Fibroblast of skin of left biceps (primary cell): ENCODE results near the gene VWA7.
"Not testable (repeated sequence)": the region's sequence is repeated elsewhere in the genome, so short reads cannot be mapped to it uniquely, and the experiment has no call there.

Source experiments
- DNase-seq, 2 experiments: peaks; one replicate each; pipeline ENCODE4 v3.0.0-alpha.2; 2013; ENCODE audit warnings: low read depth in 2 of 2

The VWA7 gene, protein sequence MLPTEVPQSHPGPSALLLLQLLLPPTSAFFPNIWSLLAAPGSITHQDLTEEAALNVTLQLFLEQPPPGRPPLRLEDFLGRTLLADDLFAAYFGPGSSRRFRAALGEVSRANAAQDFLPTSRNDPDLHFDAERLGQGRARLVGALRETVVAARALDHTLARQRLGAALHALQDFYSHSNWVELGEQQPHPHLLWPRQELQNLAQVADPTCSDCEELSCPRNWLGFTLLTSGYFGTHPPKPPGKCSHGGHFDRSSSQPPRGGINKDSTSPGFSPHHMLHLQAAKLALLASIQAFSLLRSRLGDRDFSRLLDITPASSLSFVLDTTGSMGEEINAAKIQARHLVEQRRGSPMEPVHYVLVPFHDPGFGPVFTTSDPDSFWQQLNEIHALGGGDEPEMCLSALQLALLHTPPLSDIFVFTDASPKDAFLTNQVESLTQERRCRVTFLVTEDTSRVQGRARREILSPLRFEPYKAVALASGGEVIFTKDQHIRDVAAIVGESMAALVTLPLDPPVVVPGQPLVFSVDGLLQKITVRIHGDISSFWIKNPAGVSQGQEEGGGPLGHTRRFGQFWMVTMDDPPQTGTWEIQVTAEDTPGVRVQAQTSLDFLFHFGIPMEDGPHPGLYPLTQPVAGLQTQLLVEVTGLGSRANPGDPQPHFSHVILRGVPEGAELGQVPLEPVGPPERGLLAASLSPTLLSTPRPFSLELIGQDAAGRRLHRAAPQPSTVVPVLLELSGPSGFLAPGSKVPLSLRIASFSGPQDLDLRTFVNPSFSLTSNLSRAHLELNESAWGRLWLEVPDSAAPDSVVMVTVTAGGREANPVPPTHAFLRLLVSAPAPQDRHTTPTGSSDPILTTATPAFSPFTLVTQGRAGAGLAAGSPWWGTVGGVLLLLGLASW

DNA sequence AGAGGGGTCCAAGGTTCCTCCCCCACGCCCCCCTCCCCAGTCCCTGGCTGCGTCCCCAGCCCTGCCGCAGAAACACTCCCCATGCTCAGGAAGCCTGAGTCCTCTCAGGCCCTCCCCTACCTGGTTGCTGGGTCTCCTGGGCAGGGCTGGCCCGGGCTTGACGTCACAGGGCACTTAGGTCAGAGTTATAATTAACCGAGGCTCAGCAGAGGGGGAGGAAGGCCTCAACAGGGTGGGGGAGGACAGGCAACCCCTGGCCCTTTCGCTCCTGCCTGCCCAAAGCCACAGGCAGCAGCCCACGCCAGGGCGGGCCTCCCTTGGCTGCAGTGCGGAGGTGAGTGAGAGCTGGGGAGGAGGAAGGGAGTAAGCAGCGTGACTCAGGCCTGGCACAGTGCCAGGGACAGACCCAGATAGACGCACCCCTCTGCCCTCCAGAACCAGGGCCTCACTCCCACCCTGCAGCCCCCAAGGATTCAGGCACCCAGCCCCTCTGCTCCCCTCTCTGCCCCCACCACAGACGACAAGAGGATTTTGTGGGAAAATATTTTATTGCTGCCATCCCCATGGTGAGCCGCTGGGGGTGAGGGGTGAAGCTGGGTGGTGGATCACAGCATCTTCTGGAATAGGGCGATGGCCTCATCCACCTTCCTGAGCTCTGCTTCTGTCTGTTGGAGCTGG, at the start of gene VWA7:
TSS of gene VWA7 (minus strand) at position 340 of the 678 bp plus-strand sequence. CDS start 549 bp downstream, outside the sequence.
- no peak for DNase-seq

DNA sequence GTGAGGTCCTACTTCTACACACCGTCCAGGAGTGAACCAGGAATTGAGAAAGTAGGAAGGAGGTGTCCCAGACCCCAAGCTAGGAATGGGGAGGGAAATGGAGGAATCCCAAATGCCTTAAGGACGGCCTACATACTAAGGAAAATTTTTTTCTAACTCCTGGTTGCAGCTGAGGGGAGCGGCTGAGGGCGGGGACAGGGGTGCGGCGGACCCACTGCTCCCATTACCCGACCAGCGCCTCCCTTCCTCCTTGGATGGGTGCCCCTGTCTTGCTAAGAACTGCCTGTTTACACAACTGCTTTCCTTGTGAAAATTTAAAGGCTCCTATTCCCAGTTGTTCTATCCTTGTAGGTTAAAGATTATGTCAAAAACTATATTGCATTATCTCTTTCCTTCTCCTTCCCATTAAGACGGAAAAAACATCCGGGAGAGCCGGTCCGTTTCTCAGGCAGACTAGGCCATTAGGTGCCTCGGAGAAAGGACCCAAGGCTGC, 49.7 kb upstream of the VWA7 start:
- DNase-seq, result peak; percentile 73 to 75

DNA sequence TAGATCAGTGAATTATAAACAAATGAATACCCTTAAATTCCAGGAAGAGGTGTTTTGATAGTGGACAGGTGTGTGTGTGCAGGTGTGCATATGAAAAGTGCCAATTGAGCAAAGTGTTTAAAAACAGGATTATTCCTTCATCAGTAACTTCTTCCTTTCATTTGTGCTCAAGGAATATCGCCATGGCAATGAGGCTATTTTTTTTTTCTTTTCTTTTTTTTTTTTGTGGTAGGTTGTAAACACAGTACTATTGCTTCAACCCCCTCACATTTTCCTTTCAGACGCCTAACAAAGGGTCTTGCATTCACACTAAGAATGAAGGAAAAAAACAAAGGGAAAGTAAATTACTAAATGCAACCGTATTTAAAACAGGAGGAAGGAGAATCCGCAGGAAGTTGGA, 48.4 kb upstream of the VWA7 start:
- DNase-seq, result no peak

DNA sequence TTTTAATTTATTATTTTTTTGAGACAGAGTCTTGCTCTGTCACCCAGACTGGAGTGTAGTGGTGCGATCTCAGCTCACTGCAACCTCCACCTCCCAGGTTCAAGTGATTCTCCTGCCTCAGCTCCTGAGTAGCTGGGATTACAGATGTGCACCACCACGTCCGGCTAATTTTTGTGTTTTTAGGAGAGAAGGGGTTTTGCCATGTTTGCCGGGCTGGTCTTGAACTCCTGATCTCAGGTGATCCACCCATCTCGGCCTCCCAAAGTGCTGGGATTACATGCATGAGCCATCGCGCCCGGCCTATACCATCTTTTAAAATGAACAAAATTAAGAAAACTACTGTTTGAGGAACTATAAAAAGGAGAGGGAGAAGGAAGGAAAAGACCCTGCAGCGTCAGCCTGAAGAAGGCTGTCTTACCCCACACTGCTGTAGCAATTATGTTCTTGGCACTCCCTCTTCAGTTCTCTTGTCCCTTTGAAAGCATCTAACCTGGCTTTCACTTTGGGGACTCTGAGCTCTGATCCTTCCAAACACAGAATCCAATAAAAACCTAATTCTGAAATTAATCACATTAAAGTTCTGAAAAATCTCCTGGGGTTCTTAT, 46.6 kb upstream of the VWA7 start:
- DNase-seq, result not testable (repeated sequence)

DNA sequence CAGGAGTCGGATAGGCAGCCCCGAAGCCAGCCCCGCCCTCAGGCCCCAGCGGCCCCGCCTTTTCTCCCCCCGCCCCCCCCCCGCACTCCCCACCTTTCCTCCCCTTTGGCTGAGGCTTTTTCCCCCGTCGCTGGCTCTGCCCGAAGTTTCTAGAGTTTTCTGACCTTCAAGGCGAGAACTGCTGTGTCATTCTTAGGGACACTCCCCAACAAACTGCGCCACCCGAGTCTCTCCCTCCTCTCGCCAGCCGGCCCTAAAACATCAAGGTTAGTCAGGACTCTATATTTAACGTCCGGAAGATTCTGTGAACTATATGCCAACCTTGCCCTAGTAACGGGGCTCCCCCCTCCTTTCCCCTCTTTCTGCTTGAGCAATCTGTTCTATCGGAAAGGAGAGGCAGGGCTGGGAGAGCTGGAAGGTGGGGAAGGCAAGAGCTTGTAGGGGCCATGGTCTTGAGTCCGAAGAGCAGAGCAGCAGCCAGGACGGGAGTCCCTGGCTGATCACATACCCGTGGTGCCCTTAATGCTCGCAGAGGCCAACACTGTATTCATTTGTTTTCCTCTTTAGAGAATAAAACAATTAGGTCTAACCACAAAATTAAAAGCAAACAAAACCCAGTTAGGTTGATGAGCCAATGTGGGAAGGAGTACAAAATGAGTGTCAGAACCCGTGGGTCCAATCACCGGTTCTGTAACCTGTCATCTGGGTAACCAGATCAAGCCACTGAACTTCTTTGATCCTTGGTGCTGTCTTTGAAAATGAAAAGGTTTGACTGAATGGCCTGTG, 45.1 kb upstream of the VWA7 start:
- DNase-seq, result no peak

DNA sequence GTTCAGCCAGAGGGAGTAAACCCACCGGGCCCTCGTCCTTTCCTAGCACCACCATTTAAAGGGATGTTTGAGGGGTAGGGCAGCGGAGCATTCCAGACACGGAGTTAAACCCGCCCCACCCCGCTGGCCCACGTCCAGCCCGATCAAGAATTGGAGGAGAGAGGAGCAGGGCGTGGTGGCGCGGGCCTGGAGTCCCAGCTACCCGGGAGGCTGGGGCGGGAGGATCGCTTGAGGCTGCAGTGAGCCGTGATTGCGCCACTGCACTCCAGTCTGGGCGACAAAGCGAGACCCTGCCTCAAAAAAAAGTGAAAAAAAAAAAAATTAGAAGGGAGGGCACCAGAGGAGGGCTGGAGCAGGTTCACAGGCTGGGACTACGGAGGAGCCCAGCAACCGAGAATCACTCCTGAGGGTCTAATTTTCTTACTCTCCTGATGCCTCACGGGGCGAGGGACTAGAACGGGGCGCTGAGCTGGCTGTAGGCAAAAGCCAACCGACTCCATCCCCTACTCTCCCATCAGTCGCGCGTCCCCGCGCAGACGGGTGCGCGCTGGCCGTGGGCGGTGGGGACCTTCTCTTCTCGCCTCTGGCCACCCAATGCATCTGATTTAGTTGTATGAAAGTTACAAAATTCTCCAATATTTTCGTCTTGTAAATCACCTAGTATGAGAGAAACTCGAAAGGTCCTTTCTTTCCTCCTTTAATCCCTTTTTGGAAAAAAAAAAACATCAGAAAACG, 44.3 kb upstream of the VWA7 start:
- no peak for DNase-seq

DNA sequence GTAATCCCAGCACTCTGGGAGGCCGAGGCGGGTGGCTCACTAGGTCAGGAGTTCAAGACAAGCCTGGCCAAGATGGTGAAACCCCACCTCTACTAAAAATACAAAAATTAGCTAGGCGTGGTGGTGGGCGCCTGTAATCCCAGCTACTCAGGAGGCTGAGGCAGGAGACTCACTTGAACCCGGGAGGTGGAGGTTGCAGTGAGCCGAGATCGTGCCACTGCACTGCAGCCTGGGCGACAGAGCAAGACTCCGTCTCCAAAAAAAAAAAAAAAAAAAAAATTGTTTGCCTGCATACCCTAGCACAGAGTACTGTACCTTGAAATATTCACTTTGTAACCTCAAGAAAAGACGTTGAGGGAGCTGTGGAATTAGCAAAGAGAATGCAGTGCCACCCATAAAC, 43.3 kb upstream of the VWA7 start:
- DNase-seq, result not testable (repeated sequence)

DNA sequence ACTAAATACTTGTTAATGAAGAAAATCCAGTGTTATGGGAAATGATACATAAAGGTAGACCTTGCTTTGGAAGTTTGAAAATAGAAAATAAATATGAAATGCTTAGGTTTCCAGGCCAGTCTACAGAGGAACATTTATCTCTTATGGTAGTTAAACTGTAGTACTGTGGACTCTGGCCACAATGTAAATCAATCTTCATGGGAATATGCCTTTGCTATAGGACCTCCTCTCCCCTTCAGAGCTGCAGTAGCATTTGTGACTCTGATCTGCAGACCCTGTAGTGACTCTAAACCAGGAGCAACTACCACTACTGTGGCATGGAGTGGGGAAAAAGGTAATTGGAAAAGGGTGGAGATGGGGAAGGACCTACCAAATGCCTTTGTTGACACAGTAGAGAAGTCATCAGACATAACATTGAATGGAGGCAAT, 42.8 kb upstream of the VWA7 start:
- DNase-seq, result no peak

DNA sequence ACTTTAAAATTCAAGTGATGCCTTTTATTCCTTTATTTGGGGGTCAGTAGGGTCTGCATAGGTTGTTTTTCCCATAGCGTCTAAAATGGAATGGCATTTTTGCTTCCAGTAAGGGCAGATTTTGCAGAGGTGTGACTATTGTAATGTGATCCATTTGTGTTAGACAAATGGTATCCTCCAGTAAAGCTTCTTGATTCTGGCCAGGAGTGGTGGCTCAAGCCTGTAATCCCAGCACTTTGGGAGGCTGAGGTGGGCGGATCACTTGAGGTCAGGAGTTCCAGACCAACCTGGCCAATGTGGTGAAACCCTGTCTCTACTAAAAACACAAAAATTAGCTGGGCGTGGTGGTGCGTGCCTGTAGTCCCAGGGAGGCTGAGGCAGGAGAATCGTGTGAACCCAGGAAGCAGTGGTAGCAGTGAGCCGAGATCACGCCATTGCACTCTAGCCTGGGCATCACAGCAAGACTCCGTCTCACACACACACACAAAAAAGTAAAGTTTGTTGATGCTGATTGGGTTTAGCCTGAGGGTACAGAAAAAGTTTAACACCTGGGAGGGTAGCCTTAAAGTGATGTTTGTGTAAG, 40.9 kb upstream of the VWA7 start:
- not testable (repeated sequence) for DNase-seq

DNA sequence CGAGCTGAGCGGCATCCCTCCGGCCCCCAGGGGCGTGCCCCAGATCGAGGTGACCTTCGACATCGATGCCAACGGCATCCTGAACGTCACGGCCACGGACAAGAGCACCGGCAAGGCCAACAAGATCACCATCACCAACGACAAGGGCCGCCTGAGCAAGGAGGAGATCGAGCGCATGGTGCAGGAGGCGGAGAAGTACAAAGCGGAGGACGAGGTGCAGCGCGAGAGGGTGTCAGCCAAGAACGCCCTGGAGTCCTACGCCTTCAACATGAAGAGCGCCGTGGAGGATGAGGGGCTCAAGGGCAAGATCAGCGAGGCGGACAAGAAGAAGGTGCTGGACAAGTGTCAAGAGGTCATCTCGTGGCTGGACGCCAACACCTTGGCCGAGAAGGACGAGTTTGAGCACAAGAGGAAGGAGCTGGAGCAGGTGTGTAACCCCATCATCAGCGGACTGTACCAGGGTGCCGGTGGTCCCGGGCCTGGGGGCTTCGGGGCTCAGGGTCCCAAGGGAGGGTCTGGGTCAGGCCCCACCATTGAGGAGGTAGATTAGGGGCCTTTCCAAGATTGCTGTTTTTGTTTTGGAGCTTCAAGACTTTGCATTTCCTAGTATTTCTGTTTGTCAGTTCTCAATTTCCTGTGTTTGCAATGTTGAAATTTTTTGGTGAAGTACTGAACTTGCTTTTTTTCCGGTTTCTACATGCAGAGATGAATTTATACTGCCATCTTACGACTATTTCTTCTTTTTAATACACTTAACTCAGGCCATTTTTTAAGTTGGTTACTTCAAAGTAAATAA, 40.2 kb upstream of the VWA7 start:
- not testable (repeated sequence) for DNase-seq

DNA sequence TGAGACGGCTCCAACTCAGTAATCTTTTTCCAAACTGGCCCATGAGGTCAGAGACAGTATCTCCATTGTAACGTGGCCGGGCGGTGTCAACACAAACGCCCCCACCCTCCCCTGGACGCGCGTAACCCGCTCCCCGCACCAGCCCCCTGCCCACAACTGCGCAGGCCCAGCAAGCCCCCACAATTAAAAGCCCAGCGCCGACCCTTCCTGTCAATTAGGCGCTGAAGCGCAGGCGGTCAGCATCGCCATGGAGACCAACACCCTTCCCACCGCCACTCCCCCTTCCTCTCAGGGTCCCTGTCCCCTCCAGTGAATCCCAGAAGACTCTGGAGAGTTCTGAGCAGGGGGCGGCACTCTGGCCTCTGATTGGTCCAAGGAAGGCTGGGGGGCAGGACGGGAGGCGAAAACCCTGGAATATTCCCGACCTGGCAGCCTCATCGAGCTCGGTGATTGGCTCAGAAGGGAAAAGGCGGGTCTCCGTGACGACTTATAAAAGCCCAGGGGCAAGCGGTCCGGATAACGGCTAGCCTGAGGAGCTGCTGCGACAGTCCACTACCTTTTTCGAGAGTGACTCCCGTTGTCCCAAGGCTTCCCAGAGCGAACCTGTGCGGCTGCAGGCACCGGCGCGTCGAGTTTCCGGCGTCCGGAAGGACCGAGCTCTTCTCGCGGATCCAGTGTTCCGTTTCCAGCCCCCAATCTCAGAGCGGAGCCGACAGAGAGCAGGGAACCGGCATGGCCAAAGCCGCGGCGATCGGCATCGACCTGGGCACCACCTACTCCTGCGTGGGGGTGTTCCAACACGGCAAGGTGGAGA, 38.1 kb upstream of the VWA7 start, which contains the start of the genes HSPA1A and HSPA1L:
TSS of gene HSPA1A (plus strand) at position 519 of the 814 bp plus-strand sequence. CDS start at position 733, 214 bp downstream.
TSS of gene HSPA1L (minus strand) at position 259 of the 814 bp plus-strand sequence. CDS start 3,311 bp downstream, outside the sequence.
- DNase-seq, result peak; percentile 91

DNA sequence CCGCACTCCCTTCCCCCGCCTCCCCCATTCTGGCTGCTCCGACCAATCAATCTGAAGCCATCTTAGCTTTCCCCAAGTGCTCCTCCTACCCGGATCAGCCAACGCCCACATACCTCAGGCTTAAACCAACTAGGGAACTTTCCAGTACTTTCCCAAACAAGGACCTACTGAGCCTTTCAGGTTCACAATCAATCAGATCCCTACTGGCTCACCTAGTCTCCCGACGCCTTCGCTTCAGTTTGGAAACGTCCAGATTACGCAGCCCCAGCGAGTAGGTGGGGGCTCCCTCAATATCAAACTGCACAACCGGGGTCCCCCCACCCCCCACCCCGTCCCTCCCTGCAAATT, 37.5 kb upstream of the VWA7 start:
- peak; percentile 95 for DNase-seq

DNA sequence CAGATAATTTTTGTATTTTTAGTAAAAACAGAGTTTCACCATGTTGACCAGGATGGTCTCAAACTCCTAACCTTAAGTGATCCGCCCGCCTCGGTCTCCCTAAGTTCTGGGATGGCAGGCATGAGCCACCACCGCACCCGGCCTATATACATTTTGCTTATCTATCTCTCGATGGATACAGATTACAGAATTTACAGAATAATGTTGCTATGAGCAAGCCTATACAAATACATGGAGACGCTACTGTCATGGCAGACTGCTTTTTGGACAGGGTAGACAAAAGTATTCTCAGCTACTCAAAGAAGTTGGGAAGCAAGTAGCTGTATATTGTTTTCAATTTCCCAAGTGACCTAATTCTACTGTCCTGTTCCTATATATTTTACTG, 36.3 kb upstream of the VWA7 start:
- no peak for DNase-seq

DNA sequence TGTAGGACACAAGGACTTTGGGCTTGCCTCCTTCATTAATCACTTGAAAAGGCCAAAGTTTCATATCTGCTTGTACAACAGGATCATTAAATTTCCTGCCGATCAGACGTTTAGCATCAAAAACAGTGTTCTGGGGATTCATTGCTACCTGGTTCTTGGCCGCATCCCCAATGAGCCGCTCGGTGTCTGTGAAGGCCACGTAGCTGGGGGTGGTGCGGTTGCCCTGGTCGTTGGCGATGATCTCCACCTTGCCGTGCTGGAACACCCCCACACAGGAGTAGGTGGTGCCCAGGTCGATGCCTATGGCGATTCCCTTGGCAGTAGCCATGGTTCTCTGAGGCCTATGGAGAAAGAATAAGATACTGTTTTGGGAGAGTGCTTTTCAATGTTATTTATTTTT, 34.5 kb upstream of the VWA7 start:
- no peak for DNase-seq

DNA sequence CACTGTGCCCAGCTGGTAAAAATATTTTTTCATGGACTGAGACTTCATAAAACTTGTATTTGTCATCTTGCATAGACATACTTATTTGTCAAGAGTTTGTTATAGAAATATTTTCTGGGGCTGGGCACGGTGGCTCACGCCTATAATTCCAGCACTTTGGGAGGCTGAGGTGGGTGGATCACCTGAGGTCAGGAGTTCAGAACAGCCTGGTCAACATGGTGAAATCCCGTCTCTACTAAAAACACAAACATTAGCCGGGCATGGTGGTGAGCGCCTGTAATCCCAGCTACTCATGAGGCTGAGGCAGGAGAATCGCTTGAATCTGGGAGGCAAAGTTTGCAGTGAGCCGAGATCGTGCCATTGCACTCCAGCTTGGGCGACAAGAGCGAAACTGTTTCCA, 31.5 kb upstream of the VWA7 start:
- not testable (repeated sequence) for DNase-seq

DNA sequence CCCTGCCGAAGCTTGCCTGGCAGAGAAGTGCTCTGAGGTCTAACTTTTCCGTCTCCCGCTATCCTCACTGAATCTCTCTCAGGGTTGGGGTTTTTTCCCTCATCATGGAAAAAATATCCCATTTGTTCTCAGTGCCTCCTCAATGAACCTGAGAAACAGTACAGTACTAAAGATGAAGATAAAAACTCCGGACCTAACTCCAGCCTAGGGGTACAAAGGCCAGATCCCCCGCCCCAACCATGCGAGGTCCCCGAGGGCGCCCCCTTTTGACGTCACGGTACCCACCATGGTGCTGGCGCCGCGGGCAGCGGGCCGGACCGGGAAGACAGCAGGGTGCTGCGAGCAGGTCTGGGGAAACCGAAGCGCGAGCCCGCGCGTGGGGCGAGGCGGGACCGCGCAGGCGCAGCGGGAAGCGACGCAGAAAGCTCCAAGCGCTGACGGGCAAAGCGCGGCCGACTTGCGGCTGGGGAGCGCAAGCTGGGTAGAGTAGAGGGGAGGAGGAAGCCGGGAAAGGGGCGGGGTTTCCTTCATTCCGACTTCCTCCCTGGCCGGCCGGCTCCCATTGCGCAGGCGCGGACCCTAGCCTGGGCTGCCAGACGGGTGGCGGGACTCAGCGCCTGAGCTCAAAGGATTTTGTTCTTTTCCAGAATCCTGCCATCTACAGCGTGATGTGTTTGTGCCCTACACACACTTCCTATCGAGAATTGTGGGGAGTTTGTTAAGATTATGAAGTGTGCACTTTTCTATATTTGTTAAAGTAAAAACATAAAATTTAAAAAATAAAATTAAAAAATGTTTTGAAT, 29.5 kb upstream of the VWA7 start, which contains the start of gene LSM2:
TSS of gene LSM2 (minus strand) at position 497 of the 803 bp plus-strand sequence. CDS start at position 288, 209 bp downstream.
- DNase-seq, result peak; percentile 88 to 90
